Lower leg skin (tissue), 4 donors: ENCODE results near the gene RSBN1L. TPM values are rescaled to one million over a fixed set of nuclear protein-coding genes. Genes with fewer than 3 reads are reported as not detected.

Experiments
- DNase-seq, 2 donors: peaks; one replicate each; pipeline ENCODE4 v3.0.0-alpha.2; 2019; ENCODE audit warnings: low spot score in 2 of 2
- H3K4me3 ChIP-seq: fragments of 200-600 bp; sonication (generic); 2 replicates; pipeline ENCODE4 v1.5.1; 2017; ENCODE audit warnings: mild to moderate bottlenecking, low read depth; ENCODE audit not compliant: poor library complexity, severe bottlenecking
- POLR2A ChIP-seq, 2 donors: fragments of 450-650 bp; IDR thresholded peaks; one replicate each; pipeline ENCODE4 v1.6.1; 2016 to 2017; ENCODE audit warnings: antibody characterized with exemption in 2 of 2, mild to moderate bottlenecking in 1 of 2, moderate library complexity in 1 of 2
- WGBS, 2 donors: methylation state at CpG; one replicate each; pipeline ENCODE4 v1.1.5; 2018; 5-methylcytosine and 5-hydroxymethylcytosine counted together
- intact Hi-C: fragments of 100-400 bp; cut with DNase I; formaldehyde crosslinking; loops from one replicate; pipeline ENCODE4 v1.15.0; 2023; ENCODE audit warnings: low total_unique reads
- total RNA-seq, 4 donors: library from RNA; depleted of rRNA; stranded (reverse); fragments of >200 nt; gene quantifications; one replicate each; pipeline ENCODE4 v1.1.0, GENCODE V29; 2016
- TF ChIP-seq, protein P1 (sequence below), 3 donors: fragments of 450-650 bp; IDR thresholded peaks; one replicate each; pipeline ENCODE4 v1.5.1; 2016; ENCODE audit warnings: antibody characterized with exemption in 3 of 3, mild to moderate bottlenecking in 3 of 3, moderate library complexity in 2 of 3

The RSBN1L gene
- total RNA-seq, 4 donors from 2014 or later: 17.3 to 34.8 (median 25.7) TPM

DNA sequence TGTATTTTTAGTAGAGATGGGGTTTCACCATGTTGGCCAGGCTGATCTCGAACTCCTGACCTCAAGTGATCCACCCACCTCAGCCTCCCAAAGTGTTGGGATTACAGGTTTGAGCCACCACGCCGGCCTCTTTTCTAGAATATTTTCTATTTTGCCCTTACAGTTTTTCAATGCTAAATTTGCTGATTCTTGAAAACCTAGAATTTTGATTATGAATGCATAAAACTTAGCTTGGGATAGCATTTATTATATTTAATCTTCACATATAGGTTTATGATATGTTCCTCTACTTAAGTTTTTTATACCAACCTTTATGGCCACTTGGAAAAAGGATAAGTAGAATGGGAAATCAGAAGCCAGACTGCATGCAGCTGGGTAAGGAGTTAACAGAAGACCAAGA lies 99.8 kb downstream of the RSBN1L start:
- no peak for DNase-seq
- intact Hi-C loops: no loop called here
- WGBS, 2 donors: 65 to 97% methylated on average over 3 of the region's 3 CpGs
- TF ChIP-seq, protein P1, sequence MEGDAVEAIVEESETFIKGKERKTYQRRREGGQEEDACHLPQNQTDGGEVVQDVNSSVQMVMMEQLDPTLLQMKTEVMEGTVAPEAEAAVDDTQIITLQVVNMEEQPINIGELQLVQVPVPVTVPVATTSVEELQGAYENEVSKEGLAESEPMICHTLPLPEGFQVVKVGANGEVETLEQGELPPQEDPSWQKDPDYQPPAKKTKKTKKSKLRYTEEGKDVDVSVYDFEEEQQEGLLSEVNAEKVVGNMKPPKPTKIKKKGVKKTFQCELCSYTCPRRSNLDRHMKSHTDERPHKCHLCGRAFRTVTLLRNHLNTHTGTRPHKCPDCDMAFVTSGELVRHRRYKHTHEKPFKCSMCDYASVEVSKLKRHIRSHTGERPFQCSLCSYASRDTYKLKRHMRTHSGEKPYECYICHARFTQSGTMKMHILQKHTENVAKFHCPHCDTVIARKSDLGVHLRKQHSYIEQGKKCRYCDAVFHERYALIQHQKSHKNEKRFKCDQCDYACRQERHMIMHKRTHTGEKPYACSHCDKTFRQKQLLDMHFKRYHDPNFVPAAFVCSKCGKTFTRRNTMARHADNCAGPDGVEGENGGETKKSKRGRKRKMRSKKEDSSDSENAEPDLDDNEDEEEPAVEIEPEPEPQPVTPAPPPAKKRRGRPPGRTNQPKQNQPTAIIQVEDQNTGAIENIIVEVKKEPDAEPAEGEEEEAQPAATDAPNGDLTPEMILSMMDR (IDR thresholded peaks at IDR 0.05): no peak
- TF ChIP-seq POLR2A (IDR thresholded peaks at IDR 0.05): no peak
- H3K4me3 ChIP-seq: no peak overlapping the region

- 24 to 30% methylated on average over 5 of the region's 5 CpGs for WGBS, 2 donors
- DNase-seq: no peak
- intact Hi-C loops: no loop called here
- TF ChIP-seq, protein P1 (IDR thresholded peaks at IDR 0.05): no peak
- TF ChIP-seq POLR2A (IDR thresholded peaks at IDR 0.05): no peak
- H3K4me3 ChIP-seq: peak overlapping the region; percentile 70
Measured at GRCh38 chr7:77796960-77797359, 100.7 kb downstream of the RSBN1L start.

DNA sequence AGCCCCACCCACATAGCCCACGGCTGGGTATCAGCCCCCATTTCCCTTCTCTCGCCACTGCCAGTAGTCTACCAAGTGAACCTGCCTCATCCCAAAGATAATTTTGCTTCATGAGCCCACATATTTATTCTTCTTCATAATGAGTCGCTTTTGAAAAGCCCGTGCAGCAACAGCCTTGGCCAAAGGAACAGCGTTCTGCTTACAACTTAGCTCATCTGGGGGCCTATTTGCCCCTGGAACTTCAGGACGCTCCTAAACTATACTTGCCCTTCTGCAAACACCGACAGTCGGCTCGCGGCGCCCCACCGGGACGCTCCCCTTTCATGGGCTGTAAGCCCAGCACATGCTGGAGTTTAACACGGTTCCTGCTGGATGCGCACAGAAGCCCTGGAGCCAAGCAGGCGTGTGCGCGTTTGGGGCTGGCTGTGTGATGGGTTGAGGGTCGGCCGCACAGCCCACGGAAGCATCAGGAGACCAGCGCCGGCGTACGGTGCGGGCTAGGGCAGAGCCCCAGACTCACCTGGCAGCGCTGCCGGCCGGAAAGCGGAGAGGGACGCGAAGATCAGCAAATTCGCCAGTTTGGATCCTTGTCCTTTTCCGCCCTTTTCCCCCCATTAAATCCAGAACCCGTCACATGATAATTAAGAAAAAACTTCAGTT lies 101.6 kb downstream of the RSBN1L start:
- TF ChIP-seq, protein P1 (IDR thresholded peaks at IDR 0.05): no peak
- TF ChIP-seq POLR2A (IDR thresholded peaks at IDR 0.05): no peak
- no peak for DNase-seq
- peak overlapping the region; percentile 70 for H3K4me3 ChIP-seq
- intact Hi-C loops: no loop called here
- WGBS, 2 donors: 0 to 1% methylated on average over 33 to 35 of the region's 35 CpGs

GRCh38 chr7:77798394-77799077 lies 102.3 kb downstream of the RSBN1L start, which contains the start of the genes PHTF2 and TMEM60:
TSS of gene PHTF2 (plus strand) at chr7:77798773.
TSS of gene TMEM60 (minus strand) at chr7:77798434. CDS start at chr7:77794373, 4,061 bp downstream.
- H3K4me3 ChIP-seq: peak within 1 kb of the TSS; percentile 93
- intact Hi-C loops: no loop called here
- DNase-seq: peak; percentile 99 to 100
- TF ChIP-seq POLR2A (IDR thresholded peaks at IDR 0.05): no peak
- TF ChIP-seq, protein P1 (IDR thresholded peaks at IDR 0.05): peak in 1 of 3 donors; percentile 58
- 0 to 1% methylated on average over 29 to 45 of the region's 61 CpGs for WGBS, 2 donors

GRCh38 chr7:77799078-77799964 lies 103.1 kb downstream of the RSBN1L start:
- peak overlapping the region; percentile 93 for H3K4me3 ChIP-seq
- peak; percentile 28 to 89 for DNase-seq
- intact Hi-C loops: no loop called here
- 1 to 3% methylated on average over 18 to 23 of the region's 55 CpGs for WGBS, 2 donors
- TF ChIP-seq, protein P1 (IDR thresholded peaks at IDR 0.05): no peak
- TF ChIP-seq POLR2A (IDR thresholded peaks at IDR 0.05): no peak
